Measurements from ENCODE around the gene HABP4.
A peak's percentile ranks its signal among the peaks of the same experiment; 100 is the strongest.

HABP4 gene, protein sequence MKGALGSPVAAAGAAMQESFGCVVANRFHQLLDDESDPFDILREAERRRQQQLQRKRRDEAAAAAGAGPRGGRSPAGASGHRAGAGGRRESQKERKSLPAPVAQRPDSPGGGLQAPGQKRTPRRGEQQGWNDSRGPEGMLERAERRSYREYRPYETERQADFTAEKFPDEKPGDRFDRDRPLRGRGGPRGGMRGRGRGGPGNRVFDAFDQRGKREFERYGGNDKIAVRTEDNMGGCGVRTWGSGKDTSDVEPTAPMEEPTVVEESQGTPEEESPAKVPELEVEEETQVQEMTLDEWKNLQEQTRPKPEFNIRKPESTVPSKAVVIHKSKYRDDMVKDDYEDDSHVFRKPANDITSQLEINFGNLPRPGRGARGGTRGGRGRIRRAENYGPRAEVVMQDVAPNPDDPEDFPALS

GRCh38 chr9:96449845-96450612 lies at the start of gene HABP4:
HABP4 (plus strand) TSS chr9:96450169; CDS start chr9:96450280, 111 bp downstream.
- DNase-seq, result peak; percentile 94

DNA sequence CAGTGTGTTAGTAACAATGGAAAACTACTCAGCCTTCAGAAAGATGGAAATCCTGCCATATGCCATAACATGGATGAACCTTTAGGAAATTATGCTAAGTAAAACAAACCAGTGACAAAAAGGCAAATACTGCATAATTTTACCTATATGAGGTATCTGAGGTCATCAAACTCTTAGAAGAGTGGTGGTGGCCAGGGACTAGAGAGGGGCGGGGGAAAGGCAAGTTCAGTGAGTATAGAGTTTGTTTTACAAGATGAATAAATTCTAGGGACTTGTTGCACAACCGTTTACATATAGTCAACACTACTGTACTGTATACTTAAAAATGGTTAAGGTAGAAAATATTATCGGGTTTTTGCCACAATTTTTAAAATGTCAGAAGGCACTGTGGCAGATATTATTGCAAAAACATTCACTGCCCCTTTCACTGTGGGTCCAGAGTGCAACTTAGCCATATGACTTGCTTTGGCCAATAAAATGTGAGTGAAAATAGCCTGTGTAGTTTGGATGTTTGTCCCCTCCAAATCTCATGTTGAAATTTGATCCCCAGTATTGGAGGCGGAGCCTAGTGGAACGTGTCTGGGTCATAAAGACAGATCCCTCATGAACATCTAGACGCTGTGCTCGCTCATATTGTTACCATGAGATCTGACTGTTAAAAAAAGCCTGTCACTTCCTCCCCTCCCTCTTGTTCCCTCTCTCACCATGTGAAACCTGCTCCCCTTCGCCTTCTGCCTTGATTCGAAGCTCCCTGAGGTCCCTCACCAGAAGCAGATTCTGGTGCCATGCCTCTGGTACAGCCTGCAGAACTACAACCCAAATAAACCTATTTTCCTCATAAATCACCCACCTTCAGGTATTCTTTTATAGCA lies 41.3 kb upstream of the HABP4 start:
- DNase-seq, result no peak

DNA sequence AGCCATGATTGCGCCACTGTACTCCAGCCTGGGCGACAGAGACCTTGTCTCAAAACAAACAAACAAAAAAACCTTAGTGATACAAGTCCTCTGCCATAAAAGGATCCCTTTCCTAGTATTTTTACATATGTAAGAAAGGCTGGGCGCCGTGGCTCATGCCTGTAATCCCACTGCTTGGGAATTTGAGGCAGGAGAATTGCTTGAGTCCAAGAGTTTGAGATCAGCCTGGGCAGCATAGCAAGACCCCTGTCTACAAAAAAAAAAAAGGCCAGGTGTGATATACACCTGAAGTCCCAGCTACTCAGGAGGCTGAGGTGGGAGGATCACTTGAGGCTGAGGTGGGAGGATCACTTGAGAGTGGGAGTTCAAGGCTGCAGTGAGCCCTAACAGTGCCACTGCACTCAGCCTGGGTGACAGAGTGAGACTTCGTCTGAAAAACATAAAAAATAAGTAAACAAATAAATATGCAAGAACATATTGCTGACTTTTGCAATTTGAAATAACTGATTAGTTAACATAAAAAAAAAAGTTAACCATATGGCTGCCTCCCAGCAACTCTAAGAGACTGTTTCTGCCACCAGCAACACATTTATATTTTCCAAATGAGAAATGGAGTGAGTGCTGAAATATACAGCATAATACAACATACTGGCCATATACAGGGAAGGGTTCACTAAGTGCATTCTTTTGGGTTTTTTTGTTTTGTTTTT lies 38.7 kb upstream of the HABP4 start:
- no peak for DNase-seq

GRCh38 chr9:96412174-96412913 lies 37.6 kb upstream of the HABP4 start:
- DNase-seq, result no peak

DNA sequence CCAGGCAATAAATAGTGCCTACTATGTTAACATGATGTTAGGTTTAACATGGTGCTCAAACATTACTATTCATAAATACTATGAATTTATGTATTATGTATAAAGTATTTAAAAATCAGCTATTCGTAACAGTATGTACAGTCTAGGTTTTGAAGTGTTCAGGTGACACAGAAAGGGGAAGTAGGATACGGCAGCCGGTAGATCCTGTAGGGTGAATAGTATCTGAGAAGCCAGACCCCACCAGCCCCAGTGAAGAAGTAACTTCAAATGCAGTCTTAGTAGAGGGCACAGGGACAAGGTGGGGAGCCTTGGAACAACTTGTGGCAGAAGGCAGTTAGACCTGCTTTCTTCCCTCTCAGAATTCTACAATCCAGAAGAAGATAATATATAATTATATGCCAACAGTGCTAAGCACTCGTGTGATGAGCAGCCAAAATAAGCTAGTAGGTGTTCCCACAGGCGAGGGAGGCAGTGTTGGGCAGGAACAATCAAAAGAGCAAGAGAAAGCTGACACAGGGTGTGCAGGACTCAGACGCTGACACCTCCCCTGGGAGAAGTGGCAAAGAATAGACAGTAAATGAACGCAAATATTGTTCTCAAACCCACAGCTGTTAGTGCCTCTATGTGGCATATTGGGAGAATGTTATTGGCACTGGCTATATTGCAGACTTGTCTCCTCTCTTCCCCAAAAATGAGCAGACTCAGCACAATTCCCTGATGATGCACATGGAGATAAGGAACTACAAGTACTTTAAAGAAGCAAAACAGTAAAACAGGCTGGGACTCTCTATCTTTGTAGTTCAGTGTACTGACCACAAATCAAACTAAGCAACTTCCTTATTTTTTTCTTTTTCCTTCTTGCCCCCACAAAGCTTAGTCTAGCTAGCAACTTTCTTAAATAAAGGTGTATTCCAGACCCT lies 36.4 kb upstream of the HABP4 start:
- no peak for DNase-seq

DNA sequence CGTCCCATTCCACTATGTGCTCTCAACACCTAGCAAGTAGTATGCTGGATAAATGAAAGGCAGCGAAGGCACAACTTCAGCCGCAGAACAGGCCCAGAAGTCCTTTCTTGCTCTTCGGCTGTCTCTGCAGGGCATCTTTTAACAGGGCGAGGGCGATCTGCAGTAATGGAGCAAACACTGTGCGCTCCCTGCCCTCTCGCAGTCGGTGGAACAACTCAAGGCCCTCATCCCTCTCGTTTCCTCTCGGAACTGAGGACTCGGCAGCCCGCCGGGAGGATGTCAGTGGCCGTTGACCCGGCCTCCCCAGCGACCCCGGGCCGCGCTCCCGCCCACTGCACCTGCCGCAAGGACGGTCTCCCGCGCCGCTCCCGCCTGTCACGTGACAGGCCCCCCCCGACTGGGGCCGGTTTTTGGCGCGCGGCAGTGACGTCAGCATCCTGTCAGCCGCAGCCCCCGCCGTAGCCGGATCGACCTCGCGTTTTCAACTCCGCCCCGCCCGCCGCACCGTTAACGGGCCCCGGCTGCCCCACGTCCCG lies 32.9 kb upstream of the HABP4 start:
- peak; percentile 78 for DNase-seq

- no peak for DNase-seq
Measured at GRCh38 chr9:96417661-96418082, 32.3 kb upstream of the HABP4 start.

DNA sequence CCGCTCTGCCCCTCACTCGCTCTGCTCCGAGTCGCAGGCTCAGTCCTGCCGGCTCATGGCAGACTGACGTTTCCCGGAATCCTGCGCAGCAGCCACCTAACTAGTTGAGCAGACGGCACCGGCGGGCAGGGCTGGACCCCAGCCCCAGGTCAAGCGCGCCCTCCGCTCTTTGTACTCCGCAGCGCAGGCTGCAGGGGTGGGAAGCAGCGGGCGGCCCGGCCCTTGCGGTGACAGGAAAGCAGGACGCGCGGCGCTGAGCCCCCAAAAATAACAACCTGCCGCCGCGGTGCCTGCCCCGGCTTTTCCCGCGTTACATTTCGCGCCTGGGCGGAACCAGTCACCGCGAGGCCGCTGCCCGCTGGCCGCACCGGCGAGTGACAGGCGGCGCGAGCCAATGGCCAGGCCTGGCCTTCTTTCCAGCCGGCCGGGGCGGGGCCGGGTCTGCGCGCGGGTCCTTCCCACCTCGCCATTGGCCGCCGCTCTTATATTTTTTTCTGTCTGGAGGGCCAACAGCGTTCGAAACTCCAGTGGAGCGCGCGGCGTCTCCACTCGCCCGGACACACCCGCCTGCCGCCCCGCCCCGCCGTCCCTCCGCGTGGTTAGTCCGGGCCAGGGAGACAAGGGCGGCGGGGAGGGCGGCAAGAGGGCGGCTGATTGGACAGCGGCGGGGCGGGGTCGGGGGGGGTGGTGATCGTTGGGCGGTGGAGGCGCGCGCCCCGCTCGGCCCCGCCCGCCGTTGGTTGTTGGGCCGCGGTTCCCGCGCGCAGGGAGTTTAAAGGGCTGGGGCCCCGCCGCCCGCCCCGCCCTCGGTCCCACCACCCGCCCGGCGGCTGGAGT lies 31.7 kb upstream of the HABP4 start, which contains the start of gene ZNF367:
Gene ZNF367, minus strand, starts transcription at position 288 of the 837 bp plus-strand sequence. CDS start 338 bp downstream, outside the sequence.
- peak; percentile 98 for DNase-seq

DNA sequence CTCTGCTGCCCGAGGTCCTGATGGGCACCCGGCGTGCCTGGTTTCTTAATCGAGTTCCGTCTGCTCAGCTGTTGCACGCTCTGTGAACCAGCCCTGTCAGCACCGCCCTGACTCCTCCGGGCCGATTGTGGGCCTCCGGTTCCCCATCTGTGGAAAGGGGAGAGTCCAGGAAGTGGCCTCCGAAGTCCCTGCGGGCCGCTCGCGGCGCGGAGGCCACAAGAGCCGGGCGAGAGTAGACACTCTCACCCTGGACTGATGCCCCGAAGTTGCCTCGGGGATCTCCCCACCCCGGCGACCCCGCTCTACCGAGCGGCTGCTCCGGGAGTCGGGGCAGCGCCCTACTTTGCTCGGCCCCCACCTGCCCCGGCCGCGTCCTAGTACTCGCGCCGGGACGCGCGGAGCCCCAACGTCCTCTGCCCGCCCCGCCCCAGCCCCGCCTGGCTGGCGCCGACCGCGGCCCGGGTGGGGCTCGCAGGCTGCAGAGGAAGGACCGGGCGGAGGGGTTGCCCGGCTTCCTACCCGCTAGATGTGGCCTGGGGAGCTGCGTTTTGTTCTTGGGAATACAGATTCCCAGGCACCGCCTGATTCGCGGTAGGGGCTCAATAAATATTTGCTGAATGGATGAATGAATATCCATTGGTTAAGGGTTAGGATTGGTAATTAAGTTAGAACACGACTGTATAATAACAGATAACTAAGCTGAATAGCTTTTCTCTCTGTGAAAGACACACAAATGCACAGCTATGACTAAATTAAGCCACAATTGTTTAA lies 30.9 kb upstream of the HABP4 start:
- DNase-seq, result peak; percentile 37

GRCh38 chr9:96419691-96419969 lies 30.3 kb upstream of the HABP4 start:
- no peak for DNase-seq

DNA sequence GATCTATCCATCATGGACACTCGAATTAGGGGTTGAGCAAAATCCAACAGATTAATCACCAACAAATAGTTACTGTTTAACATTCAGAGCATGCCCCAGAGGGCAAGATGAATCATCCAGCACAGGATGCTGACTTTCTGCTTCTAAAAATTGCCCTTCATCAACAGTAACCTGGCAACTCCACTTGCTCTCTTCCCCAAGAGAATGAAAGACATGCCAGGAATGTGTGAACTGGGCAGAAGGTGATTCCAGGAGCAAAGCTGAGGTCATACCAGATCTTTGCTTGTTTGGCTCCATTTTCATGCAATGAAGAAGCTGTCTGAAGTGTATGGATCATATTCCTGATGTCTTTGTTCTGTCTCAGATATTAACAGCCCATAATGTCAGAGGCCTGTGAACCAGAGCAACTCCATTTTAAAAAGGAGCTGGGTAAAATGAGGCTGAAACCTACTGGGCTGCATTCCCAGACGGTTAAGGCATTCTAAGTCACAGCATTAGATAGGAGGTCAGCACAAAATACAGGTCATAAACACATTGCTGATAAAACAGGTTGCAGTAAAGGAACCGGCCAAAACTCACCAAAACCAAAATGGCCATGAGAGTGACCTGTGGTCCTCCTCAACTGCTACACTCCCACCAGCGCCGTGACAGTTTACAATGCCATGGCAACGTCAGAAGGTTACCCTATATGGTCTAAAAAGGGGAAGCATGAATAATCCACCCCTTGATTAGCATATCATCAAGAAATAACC lies 29.3 kb upstream of the HABP4 start:
- peak; percentile 96 for DNase-seq

- no peak for DNase-seq
Measured at GRCh38 chr9:96423322-96423984, 26.5 kb upstream of the HABP4 start.

GRCh38 chr9:96423985-96424336 lies 26.0 kb upstream of the HABP4 start:
- DNase-seq, result no peak

DNA sequence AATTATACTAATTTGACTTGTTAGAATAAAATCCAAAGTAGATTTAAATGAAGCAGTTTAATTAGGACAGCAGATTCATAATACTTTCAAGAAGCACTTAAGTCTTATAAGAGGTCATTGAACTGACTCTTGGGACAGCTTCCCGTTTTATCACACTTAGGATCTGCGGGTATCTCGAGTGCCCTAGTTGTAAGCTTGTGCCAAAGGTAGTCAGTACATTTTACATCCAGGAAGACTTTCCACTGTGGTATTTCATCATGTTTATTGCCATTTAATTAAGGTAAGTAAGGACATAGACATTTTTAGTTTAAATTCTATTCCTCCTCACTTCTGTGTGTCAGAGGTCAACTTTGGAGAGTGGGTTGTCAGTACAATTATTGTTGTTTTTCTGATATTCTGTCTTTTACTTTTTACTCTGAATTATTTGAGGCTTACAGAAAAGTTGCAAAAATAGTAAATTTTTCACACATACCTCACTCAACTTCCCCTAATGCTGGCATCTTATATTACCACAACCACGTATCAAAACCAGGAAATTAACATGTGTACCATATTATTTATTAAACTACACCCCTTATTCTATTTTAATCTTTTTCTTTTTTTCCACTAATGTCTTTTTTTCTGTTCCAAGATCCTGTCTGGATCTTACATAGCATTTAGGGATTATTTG lies 24.3 kb upstream of the HABP4 start:
- no peak for DNase-seq

- no peak for DNase-seq
Measured at GRCh38 chr9:96429732-96430131, 20.2 kb upstream of the HABP4 start.

DNA sequence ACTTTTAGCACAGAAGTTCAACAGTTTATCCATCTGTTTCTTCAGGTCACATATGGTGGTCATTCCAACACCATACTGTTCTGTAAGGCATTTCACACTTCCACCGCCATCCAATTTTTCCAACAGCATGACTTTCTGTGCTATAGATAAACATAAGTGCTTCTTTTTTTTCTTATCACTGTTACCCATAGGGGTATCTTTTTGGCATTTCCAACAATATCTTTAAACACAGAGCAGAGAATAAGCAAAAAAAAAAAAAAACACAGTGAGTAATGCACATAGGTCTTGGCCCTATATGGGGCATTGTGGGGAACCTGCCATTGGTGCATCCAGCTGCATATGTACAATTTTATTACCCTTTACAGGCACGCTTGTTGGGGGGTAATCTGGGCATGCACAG lies 19.6 kb upstream of the HABP4 start:
- DNase-seq, result no peak

- no peak for DNase-seq
Measured at GRCh38 chr9:96435345-96435744, 14.6 kb upstream of the HABP4 start.
